ENCODE data around the gene MAGI2.
"Not testable (repeated sequence)": the region's sequence is repeated elsewhere in the genome, so short reads cannot be mapped to it uniquely, and the experiment has no call there.

The MAGI2 gene

DNA sequence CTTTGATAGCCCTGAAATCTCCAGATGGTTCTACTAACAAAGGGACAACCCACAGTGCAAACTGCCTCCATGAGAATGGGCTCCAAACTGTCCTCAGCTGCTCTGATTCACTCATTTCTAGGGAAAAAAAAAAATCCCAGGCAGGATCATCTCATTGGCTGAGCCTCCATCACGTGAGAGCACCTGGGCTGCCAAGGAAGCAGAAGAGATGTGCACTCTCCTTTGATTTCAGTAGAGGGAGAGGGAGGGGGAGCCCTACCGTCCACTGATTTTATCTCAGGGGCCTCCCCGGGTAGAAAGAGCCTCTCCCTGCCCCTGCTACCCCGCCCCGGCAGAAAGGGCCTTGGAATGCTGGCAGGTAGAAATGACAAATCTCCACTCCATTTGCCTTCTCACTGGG lies 929.5 kb downstream of the MAGI2 start:
- DNase-seq = no peak

DNA sequence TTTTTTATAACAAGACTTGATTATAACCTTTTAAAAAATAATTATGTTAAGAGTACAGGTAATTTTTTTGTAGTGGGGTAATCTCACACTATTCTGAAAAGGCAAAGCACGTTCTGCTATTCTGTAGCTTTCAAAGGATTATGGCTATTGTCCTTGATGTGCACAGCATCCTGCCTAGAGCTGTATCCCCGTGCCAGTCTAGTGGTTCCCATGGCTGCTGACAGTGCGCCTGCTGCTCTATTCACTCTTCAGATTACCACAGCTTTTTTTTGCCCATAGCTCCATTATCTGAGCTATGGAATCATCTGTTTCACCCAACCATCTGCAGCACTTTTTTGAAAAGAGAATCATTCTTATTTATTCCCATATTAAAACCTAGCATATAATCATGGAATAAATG lies 931.5 kb downstream of the MAGI2 start:
- DNase-seq = no peak

DNA sequence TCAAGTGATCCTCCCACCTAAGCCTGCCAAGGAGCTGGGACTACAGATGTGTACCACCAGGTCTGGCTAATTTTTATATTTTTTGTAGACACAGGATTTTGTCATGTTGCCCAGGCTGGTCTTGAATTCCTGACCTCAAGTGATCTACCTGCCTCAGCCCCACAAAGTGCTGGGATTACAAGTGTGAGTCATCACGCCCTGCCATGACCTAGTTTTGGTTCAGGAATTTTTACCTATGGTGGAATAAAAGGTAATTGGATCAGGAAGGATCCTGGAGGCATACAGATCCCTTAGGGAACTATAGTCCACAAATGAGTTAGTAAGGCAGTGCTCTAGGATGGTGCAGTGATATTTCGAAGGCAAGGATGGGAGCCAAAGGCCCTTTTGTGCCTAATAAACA lies 937.0 kb downstream of the MAGI2 start:
- no peak for DNase-seq

DNA sequence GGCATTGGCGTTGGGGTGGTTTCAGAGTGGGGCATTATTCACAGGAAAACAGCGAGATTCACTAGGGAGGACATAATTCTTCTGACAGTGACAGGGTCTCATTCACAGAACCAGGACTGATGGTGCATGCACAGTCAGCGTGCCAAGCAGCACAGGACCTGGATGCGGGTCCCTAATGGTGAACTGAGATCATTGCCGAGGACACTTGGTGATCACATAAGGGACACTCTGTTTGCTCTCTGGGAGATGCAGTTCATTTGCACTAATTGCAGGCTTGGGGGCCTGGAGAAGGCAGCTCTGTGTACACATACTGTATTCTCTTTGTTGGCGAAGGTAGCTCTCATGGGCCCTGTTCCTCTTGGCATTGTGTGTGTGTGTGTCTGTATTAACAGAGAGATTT lies 938.8 kb downstream of the MAGI2 start:
- DNase-seq = no peak

DNA sequence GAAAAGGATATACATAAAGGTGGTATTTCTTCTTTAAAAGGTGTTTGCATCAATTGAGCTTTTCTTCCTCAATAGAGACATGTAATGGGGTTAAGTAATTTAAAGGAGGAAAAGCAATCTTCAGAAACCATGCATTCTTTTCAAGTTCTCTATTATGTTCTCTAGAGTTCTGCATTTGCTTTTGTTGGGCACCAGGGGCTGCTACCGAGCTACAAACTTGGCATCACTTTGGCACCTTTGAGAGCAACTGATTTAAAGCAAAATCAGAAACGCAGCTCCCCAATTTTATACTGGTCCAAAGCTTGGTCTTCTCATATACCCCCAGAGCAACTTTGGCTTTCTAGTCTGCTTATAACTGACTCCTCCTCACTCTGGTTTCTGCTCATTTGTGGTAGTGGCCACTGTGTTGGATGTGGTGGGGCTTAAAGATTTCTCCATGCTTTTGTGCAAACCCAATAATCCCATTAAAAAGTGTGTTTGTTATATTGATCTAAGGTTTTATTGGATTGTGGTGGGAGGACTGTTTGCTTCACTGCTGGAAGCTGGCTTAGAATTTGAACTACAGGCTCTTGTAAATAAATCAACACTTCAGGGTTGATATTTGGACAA lies 942.8 kb downstream of the MAGI2 start:
- no peak for DNase-seq

DNA sequence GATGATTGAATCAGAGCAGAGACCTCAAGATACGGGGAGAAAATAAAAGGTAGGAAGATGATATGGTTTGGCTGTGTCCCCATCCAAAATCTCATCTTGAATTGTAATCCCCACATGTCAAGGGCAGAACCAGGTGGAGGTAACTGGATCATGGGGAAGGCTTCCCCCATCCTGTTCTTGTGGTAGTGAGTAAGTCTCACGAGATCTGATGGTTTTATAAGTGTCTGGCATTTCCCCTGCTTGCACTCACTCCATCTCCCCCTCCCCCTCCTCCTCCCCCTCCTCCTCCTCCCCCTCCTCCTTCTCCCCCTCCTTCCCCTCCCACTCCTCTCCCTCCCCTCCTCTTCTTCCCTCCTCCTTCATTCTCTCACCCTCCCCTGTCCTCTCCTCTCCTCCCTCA lies 950.2 kb downstream of the MAGI2 start:
- not testable (repeated sequence) for DNase-seq

DNA sequence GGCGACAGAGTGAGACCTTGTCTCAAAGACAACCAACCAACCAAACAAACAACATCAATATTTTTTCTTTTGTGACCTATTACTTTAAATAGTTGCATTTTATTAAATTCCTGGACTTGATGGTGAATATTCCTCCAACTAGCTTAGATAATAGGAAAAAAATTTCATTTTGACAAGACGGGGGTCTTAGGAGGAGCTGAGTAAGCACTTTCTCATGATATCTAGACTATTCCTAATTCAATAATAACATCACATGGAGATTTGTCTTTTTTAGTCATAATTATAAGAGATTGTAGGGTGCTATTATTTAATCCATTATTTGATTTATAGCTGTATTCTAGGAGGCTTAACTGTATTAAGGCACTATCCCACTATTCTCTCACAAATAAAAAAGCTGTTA lies 952.4 kb downstream of the MAGI2 start:
- DNase-seq = no peak

DNA sequence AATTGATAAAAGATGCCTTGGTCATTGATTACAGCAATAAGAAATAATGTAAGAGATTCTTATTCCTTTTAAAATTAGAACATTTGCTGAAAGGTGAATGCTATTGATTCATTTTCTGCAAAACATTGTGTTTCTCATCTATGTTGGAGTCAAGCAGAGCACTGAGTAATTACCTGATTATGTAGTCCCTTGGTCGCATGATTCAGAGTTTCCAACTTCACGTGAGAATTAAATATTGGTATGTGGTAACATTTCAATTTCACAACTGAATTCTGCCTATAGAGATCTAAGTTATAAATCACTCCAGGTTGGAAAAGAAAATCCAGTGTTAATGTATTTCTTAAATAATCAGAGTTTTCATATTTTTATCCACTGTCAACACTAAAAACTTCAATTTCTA lies 953.5 kb downstream of the MAGI2 start:
- no peak for DNase-seq

DNA sequence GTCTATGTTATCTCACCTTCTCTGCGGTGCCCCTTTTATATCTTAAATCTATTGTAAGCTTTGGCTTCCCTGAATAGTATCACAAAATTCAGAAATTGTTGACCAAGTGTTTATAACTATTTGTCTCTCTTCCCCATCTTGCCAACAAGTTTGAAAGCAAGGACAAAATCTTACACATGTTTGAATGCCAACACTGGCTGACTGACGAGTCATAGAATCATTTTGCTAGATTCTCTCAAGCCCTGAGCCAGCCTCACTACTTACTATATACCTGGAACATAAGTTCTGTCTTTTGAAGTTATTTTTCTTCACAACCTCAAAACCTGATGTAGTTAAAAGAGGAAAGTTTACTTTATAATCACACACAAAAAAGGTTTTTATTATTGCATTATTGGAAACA lies 954.2 kb downstream of the MAGI2 start:
- DNase-seq = no peak

DNA sequence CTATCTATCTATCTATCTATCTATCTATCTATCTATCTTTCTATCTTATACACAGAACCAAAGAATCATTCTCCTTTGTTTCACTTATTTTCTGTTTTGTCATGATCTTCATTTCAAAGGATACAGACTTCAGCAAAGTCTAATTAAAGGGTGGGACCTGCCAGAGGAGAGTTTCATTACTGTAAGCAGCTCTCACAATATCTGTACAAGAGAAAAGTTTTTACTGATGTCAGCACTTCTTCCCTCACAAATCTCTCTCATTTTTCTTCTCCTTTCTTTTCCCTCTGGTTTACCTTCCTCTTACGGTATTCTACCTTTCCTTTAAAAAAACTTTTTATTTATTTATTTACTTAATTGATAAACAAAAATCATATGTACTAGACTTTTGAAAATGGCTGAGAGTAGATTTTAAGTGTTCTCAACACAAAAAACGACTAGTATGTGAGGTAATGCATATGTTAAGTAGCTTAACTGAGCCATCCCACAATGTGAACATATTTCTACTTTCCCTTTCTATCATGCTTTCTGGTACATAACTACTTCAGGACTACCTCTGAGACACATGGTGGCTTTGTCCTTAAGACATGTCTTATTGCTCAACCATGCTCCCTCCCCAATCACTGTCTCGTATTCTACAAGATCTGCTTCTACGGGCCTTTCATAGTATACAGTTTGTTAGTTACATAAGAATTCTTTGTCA lies 955.6 kb downstream of the MAGI2 start:
- no peak for DNase-seq

DNA sequence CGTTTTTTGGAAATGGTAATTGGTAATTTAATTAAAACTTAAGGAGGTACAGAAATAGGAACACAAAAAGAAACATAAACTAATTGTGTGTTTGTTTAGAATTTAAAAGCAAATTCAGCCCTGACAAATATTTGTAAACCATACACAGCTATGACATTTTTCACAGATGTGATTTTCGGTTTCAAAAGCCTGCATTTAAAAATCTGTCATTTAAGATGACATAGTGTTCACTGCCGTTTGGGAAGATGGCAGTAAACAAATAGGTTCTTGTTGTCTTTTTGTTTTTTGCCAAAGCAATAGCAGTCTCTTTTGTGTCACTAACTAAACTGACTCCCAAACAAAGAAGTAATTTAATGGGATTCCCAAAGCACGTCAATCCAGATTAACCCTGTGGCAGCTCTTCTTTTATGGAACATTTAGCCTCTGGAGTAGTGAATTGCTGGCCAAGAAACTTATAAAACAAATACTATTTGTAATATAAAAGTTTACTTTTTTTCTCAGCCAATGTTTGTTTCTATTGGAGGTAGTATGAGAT lies 957.3 kb downstream of the MAGI2 start:
- DNase-seq = no peak

DNA sequence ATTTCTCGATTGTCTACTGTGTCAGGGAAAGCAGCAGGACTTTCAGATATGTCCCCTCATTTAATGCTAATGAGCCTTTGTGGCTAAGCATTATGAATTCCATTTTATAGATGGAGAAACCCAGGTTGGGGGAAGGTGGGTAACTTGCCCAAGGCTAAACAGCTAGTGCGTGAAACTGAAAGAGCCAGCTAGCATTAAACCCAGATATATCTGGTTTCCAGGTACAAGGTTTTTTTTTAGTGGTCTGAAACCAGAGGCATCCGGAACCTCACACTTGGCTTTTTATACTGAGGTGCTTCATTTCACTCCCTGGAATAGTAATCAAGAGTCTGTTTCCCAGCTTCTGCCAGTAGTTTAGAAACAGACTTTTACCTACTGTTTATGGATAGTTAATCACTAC lies 960.1 kb downstream of the MAGI2 start:
- DNase-seq = no peak

DNA sequence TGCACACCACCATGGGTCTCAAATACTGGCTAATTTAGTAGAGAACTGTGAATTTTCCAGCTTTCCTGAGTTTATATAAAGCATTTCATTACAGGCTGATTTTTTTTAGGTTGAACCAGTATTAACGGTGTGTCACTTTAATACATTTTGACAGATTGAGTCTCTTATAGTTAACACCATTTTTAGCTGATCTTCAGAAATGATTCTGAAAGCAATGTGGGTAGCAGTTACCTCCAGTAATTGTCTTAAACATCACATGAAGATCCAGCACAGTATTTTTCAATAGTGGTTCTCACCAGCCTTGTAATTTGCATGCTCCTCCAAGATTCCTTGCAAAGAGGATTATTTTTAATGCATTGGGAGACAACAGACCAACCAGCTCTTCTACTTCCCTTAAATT lies 961.3 kb downstream of the MAGI2 start:
- DNase-seq = no peak

DNA sequence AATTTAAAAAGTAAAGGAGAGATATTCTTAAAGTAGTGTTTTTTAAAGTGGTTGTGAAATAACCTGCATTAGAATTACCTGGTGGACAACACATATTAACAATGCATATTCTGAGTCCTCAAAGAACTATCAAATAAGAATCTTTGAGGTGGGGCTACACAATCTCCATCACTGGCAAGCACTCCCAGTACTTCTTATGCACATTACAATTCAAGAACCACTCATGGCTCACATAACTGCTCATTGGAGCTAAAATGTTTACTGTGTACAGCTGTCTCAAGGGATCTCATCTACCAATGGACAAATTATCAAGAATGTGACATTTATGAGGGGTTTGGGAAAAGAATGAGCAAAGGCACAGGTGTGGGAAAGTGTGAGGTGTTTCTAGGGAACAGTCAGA lies 962.9 kb downstream of the MAGI2 start:
- no peak for DNase-seq

DNA sequence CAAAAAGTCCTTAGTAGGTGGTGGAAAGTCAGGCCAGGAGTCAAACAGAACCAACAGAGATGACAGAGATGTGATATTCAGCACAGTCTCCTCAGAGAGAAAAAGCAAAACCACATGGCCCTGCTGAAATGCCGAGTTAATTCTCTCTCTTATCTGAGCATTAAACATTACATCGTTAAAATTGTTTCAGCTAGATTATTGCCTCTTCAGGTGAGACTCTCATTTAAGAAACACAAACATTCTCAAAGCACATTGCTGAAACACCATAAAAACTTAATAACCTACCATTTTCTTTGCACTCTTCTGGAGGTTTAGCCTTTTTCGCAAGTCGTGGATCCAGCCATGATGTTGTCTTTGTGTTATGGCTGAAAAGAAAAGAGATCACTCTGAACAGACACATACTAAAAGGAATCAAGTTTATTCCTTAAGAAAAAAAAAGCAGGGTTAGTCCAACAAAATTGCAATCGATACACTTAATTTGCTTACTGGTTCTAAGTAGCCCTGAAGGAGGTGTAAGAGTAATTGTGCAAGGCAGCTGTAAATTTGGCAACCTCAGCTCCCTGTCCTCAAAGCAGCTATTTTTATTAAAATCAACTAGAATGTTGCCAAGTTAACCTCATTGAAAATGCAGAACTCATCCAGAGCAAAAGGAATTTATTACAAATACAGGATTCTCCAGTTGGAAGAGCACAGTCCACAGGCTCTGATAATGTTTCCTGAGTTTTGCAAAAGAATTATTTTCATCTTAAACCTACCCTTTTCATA lies 963.8 kb downstream of the MAGI2 start:
- DNase-seq = no peak

DNA sequence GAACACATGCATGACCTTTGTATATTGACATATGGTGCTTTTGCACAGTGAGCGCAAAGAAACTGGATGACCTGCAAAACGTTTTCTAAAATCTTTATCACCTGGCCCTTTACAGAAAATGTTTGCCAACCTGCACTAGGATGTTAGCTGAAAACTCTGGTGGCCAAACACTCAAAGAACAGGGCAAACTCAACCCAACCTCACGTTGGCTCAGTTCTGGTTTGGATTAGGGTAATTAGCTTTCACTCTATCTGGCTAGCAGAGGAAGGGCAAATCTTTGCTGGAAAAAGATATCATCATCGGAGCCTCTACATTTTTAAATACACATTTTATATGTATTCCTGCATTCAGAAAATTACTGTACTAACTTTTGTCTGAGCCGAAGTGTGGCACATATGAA lies 966.0 kb downstream of the MAGI2 start:
- no peak for DNase-seq

DNA sequence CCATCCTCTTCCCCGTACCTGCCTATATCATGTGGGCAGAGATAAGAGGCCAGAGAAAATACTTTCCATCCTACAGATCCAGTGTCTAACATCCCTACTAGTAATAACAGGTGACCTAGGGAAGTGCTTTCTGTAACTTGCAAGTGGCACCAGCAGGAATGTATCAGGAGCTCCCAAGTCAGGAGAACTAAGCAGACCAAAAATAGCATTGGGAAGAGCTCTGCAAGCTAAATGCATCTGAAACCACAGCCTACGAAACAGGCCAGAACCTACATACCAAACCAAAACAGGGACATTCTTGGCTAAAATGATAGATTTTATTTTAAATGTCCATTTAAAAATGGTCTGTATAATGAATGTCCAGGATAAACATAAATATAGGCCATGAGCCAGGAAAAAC lies 974.1 kb downstream of the MAGI2 start:
- DNase-seq = no peak

DNA sequence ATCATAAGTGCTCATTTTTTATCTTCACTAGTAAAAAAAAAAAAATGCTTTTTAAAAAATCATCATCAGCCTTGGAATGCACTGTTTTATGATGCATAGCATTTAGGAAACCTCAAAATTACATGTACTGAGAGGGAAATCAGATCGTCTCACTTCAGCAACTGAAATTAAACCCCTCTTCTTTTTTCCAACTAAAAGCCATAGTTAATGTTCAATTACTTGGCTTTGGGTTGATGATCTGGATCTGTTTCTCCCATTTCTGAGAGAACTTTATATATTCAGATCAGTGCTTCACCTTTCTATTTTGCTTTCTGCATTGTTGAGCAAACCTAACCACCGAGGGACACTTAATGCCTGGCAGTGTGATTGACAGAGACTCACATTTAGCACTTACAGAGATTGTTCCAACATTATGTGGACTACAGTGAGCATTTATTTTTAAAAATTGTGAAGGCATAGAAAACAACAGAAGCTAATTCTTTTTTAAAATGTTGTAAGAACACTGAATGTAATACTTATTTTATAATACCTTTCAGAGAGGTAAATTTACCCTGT lies 976.5 kb downstream of the MAGI2 start:
- no peak for DNase-seq

DNA sequence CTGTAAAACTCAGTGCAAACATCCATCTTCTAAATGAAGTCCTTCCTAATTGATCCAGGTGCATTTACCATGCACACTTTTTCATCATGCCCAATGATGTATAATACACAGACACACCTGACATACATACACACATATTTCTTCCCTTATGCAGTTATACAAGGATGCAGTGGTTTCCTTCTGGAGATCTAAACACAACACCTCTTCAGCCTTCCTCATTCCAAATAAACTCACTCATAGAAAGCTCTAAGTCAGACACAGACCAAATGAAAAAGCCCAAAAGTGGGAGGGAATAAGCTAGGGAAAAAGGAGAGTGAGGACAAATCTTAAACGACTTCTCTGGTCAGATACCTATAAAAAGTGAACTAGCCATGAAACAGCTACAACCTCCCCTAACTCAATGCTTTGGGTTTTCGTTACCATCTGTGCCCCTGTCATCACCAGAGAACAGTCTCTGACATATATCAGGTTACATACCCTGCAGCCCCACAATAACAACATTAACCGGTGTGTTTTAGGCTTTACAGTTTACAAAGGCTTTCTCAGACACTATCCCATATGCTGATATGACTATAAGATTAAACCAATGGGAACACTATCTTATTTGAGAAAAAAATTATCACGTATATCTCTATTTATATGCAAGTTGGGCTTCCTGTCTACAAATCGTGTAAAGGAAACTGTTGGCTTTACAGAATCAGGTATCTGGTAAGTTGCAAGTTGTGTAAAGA lies 979.7 kb downstream of the MAGI2 start:
- no peak for DNase-seq

DNA sequence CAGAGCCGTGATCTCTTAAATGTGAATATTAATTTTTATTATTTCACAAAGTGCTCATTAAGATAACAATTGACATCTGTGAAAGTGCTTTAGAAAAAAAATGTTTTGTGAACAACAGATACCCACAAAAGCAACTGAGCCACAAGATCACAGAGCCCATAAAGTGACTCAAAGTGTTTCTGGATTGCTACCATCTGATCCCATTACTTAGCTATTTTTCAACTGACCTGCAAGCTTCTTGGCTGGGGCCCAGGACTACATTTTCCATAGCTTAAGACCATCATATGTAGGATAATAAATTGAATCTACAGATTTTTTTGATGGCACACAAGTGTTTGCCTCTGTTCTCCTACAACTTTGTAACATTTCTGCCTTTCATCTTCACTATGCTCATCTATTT lies 980.4 kb downstream of the MAGI2 start:
- no peak for DNase-seq

DNA sequence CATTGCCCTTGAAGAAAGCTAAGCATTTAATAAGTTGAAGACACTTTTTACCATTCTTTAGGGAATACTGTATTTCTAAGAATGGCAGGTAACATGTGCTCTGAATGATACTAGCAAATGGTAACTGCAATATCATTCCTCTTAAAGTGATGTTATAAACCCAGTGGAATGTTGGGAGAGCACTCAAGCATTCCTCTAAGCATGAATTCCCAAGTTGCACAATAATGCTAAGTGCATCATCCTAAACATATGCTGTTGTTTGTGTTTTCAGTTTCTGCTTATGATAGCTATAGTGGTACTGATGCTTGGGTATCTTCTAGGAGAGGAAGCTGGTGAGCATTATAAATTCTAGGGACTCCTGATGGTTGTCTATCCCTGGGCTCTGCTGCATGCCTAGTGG lies 980.9 kb downstream of the MAGI2 start:
- no peak for DNase-seq

DNA sequence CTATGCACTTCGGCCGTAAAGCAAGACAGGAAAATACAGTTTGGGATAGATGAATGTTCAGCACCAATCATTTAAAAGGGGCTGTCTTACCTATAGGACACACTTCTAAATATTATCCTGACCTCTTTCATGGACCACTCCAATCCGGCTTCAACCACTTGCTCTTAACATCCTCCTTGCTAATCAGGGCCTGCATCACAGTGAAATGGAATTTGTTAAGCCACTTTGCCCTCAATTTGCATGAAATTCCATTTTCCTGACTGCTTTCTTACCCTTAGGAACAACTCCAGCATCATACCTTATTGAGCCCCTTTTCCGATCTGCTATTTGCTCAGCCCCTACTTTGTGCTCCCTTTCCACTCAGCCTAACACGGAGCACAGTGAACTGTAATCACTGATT lies 987.6 kb downstream of the MAGI2 start:
- DNase-seq = no peak

DNA sequence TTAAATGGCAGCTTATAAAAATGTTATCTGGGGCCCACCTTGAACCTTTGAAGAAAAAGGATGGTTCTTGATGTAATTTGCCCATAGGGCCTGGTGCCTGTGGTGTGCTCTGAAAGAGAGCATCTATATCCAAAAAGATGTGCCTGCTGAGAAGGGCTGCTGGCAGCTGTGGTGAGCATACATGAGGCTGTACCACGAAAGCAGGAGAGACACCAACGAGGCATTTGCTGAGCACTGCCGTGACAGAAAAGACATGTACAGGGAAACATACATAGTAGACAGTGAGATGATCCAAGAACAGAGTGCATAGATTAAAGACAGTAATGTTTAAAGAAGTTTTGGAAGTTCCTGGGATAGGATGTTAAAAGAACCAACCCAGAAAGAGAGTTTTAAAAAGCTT lies 990.4 kb downstream of the MAGI2 start:
- no peak for DNase-seq
